Mesodermal cell (in vitro differentiated cells): ENCODE measurements around the gene SPTBN5.

Experiments used
- H3K27ac ChIP-seq: 2 replicates; pipeline ENCODE4 v1.7.0; 2013; ENCODE audit warnings: mild to moderate bottlenecking, low read depth, low read length, moderate library complexity; ENCODE audit not compliant: severe bottlenecking
- H3K36me3 ChIP-seq: 2 replicates; pipeline ENCODE4 v1.7.1; 2013; ENCODE audit warnings: mild to moderate bottlenecking, low read length, moderate library complexity; ENCODE audit not compliant: control insufficient read depth, insufficient read depth
- H3K4me1 ChIP-seq: one replicate; pipeline ENCODE4 v1.7.1; 2013; ENCODE audit warnings: mild to moderate bottlenecking, low read length; ENCODE audit not compliant: insufficient read depth, control insufficient read depth, poor library complexity, severe bottlenecking
- H3K4me3 ChIP-seq: 2 replicates; pipeline ENCODE4 v1.7.0; 2013; ENCODE audit warnings: low read length, control low read depth, mild to moderate bottlenecking; ENCODE audit not compliant: insufficient read depth, poor library complexity, severe bottlenecking; ENCODE audit errors: extremely low read depth
- H3K9me3 ChIP-seq: 2 replicates; pipeline ENCODE4 v1.7.1; 2013; ENCODE audit warnings: mild to moderate bottlenecking, low read length, moderate library complexity; ENCODE audit not compliant: control insufficient read depth
- WGBS, 2 experiments: methylation state at CpG; one replicate each; pipeline ENCODE4 v1.1.5; 2013; ENCODE audit warnings: missing lambda C conversion rate in 2 of 2; ENCODE audit not compliant: insufficient coverage in 2 of 2; 5-methylcytosine and 5-hydroxymethylcytosine counted together

The SPTBN5 gene

DNA sequence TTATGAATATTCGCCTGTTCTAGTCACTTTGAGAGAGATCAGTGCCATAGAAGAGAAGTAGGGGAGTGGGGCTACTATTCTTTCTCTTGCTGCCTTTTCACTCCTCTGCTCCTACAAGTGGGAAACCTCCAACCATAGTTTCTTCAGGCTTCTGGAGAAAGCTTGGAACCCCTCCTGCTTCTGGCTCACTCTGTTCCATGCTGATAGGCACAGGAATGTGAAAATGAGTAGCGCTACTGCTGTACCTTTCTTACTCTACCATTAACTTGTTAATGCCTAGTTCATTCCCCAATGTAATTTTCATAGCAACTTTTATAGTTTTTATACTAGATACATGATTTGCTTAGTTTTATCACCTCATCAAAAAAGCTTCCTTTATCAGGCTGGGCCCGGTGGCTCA, 92.7 kb downstream of the SPTBN5 start:
- WGBS, 2 experiments: 89% methylated on average over 1 of the region's 3 CpGs; no CpG with 5 or more reads in 1 of the 2 experiments
- Histone ChIP-seq H3K36me3 (peaks cover 15% of the 10 kb centered on the region), H3K27ac (no peak overlapping the region)

DNA sequence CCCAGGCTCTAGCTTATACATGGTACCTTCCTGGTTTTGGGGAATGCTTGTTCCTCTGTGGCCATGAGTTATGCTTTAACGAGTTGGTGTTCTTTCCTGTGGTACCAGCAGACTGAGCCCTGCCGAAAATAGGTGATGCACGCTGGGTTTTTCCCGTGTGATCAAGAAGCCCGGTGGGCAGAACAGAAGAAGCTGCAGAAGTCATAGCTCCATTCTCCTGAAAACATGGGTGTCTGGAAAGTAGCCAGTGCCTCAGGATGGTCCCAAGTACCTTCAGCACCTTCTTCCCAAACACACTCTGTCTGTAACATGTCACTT, 94.4 kb downstream of the SPTBN5 start:
- Histone ChIP-seq H3K9me3 (no peaks in the 10 kb centered on the region), H3K27ac (no peak overlapping the region), H3K4me3 (no peak overlapping the region), H3K4me1 (peaks cover 34% of the 10 kb centered on the region), H3K36me3 (peaks cover 15% of the 10 kb centered on the region)
- WGBS, 2 experiments: 96 to 100% methylated on average over 5 of the region's 5 CpGs

More for the DNA sequence above, 92.7 kb downstream of the SPTBN5 start:
- H3K4me1 ChIP-seq: peaks cover 38% of the 10 kb centered on the region
- H3K4me3 ChIP-seq: no peak overlapping the region
- no peaks in the 10 kb centered on the region for H3K9me3 ChIP-seq

DNA sequence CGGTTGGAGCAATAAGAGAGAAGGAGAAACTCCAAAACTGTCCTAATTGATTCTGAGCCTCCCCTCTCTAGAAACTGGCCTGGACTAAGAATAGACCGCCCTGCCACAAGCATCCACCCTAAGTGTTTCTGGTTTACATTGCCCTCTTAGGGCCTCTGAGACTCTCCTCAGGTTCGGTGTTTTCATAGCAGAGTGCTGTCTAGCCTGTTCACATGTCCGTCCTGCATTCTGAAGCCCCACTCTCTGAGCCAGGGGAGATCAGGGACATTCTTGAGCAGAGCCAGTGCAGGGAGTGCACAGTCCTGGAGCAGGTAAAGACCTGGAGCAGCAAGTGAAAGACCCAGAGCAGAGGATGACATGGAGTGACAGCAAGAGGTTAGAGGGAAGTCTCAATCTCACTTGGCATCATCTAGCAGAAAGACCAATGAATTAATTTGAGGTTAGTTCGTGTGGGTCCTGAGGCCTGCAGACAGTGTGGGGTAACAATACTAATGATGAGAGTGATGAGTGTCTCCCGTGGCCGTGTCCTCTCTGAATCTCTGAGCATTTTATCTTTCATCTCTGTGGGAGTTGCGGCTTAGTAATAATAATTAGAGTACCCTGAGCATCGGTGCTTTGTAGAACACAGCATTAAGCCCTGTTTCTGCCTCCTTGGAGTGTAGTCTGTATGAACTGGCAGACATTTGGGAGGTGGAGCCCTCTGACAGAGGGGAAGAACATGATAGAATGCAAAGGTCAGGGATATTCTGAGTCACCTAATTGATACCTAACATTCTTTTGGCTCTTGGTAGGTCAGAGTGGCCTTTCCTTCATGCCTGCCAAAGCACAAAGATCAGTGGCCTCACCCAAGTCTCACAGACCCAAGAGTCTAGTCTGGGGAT, 95.0 kb downstream of the SPTBN5 start:
- H3K9me3 ChIP-seq: no peaks in the 10 kb centered on the region
- H3K27ac ChIP-seq: no peak overlapping the region
- peaks cover 15% of the 10 kb centered on the region for H3K36me3 ChIP-seq
- H3K4me3 ChIP-seq: no peak overlapping the region
- WGBS, 2 experiments: 91 to 93% methylated on average over 5 to 8 of the region's 9 CpGs
- peaks cover 36% of the 10 kb centered on the region for H3K4me1 ChIP-seq
